ENCODE measurements around the gene LTO1. TPM values are rescaled to one million over a fixed set of nuclear protein-coding genes. Genes with fewer than 3 reads are reported as not detected.
"Not testable (repeated sequence)": the region's sequence is repeated elsewhere in the genome, so short reads cannot be mapped to it uniquely, and the experiment has no call there.

Gene LTO1
- polyA plus RNA-seq, 1 donor: 19.9 TPM

DNA sequence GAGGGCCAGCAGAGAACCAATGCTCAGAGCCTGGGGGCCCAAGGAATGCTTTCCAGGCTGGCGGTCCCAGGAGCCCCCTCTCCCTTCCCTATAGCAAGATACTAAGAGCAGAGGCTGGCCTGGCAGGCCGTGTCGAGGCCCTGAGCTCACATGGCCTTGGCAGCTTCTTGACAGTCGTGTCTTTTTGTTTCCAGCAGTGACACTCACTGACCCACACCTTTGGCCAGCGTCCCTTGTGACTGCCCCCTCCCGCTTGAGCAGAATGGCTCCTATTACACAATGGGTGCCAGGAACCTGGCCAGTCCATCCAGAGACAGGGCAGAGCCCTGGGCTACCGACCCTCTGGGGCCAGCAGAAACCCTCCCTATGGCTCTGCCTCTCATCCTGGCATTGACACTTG lies 40.6 kb downstream of the LTO1 start:
- no peak for DNase-seq (ENCODE audit: low read depth)

DNA sequence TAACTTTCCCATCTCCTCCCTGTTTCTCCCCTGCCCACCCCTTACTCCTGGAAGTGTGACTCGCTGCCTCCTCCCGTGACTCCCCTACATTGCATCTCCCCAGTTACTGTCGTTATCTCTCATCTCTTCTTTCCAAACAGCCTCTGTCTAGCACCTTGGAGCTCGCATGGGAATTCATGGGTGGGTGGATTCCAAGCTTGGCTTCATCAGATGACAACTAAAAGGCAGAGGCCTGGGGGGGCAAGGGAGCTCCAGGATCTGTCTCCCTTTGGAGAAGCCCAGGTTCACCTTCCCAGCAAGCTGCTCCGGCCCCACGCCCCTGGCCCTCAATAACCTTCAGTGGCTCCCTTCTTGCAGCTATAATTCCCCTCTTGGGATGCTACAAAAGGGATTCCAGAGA lies 41.1 kb downstream of the LTO1 start:
- DNase-seq (ENCODE audit: low read depth): no peak

DNA sequence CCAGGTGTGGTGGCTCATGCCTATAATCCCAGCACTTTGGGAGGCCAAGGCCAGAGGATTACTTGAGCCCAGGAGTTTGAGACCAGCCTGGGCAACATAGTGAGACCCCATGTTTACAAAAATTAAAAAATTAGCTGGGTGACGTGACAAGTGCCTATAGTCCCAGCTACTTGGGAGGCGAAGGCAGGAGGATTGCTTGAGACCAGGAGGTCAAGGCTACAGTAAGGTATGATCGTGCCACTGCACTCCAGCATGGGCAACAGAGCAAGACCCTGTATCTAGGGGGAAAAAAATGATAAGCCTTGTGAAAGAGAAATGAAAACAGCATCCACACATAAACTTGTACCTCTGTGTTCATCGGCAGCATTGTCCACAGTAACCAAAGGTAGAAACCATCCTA lies 42.3 kb downstream of the LTO1 start:
- no peak for DNase-seq (ENCODE audit: low read depth)

DNA sequence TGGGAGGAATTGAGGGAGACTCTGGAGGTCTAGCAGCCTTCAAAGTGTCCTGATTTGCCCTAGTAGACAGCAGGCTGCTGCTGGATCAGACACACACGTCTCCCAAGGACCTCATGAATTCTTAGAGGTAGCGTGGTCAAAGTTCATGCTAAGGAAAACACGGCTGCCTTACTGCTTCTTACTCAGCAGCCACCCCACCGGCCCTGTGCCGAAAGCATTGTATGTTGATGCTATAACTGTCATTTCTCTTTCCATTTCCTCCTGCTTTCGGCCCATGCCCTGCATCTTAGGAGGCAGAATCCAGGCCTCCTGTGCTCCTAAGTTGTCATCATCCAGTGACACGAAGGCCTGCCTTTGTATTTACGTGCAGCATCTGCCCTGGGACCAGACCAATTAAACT lies 44.7 kb downstream of the LTO1 start:
- no peak for DNase-seq (ENCODE audit: low read depth)

DNA sequence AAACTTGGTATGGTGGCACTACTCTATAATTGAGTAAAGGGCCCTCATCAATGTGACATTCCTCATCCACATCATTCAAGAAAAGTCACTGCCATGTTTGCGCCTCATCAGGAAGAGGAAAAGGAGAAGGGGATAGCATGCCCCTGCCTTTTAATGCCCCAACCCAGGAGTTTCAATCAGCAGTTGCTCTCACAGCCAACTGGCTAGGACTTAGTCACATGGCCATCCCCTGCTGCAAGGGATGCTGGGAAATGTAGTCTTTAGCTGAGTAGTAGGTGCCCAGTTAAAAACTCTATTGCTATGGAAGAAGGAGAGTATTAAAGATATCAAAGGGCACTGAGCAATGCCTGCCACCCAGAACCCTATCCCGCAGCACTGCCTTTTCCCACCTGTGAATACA lies 45.1 kb downstream of the LTO1 start:
- no peak for DNase-seq (ENCODE audit: low read depth)

DNA sequence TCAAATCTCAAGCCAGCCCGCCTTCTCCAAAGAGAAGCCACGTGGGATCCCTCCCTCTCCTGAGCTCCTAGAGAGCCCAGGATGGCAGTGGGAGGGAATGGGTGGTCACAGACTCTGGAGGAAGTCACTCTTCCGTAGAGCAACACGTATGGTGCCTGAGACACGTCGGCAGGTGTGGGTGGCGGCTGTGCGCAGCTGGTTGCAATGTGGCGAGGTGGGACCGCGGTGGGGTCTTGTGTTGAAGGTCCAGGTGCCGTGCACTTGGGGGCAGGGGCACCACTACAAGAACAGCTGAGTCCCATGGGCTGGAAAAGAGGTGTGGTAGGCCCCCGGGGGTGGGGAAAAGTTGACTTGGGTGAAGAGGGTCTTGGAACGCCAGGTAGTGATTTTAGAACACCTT lies 47.6 kb downstream of the LTO1 start:
- no peak for DNase-seq (ENCODE audit: low read depth)

DNA sequence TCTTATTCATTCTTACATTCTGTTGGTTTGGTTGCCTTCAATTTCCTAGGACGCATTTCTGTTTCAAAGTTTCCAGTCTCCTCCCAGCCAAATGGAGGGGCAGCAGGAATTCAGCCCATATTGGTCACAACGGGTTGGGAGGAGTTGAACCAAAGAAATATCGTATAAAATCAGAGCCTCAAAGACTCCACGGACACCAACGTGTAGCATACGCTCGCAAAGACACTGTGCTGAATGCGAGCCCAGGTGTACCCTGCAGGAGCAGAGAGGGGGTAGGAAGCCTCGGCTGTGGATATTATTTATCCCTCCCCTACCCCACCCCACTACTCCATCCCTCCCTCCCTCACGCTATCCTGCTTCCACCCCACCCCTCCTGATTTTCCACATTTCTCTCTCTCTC lies 49.7 kb downstream of the LTO1 start:
- DNase-seq (ENCODE audit: low read depth): no peak

DNA sequence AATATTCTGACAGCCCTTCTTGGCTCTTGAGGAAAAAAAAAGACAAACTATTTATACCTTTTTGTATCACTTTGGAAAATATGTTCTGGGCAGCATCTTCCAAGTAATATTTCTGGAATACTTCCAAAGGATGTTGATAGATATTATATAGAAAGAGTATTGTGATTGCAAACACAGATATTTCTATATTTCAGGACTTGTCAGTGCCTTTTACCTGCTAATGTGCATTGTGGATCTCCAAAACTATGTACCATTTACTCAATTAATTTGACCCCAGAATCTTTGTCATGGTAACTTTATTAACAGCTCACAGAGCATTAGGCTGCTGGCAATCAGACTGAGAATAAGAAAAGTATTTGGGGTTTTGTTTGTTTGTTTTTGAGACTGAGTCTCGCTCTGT lies 50.9 kb downstream of the LTO1 start:
- DNase-seq (ENCODE audit: low read depth): no peak

DNA sequence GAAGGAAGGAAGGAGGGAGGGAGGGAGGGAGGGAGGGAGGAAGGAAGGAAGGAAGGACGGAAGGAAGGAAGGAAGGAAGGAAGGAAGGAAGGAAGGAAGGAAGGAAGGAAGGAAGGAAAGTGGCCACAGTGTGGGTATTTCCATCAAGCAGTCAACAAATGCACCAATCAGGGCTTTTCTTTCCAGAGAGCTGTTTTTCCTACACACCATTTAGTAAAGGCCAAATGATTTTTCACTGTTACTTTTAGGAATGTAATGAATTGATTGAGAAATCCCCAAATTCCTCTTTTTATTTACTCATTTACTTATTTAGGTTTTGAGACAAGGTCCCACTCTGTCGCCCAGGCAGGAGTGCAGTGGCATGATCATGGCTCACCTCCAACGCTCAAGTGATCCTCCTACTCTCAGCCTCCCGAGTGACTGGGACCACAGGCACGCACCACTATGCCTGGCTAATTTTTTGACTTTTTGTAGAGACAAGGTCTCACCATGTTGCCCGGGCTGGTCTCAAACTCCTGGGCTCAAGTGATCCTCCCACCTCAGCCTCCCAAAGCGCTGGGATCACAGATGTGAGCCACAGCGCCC lies 53.0 kb downstream of the LTO1 start:
- DNase-seq (ENCODE audit: low read depth): not testable (repeated sequence)

DNA sequence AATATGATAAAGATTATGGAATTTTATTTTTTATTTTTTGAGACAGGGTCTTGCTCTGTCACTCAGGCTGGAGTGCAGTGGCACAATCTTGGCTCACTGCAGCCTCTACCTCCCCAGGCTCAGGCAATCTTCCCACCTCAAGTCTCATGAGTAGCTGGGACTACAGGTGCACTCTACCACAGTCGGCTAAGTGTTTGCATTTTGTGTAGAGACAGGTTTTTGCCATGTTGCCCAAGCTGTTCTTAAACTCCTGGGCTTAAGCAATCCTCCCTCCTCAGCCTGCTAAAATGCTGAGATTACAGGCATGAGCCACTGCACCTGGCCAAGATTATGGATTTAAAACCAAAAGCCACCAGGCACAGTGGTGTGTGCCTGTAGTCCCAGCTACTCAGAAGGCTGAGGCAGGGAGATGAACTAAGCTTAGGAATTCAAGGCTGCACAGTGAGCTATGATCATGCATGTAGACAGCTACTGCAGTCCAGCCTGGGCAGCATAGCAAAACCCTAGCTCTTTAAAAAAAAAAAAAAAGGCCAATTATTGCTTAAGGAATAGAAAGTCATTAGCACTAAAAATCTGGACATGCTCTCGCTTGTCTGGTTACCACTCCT lies 54.4 kb downstream of the LTO1 start:
- DNase-seq (ENCODE audit: low read depth): no peak

DNA sequence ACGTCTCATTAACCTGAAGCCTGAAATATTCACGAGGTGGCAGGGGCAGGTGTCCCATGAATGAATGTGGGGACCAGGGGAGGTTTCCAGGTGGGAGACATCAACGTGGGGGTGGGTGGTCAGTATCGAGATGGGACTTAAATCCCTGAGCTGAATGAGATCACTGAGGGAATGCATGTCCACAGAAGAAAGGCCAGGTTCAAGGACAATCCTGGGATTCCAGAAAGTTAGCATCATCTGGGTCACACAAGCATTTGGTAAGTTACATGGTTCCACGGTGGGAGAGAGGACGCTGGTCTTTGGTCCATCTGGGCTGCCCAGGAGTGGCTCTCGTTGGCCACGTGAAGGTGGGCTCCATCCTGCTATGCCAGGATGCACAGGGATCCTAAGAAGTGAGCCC lies 56.9 kb downstream of the LTO1 start:
- no peak for DNase-seq (ENCODE audit: low read depth)

DNA sequence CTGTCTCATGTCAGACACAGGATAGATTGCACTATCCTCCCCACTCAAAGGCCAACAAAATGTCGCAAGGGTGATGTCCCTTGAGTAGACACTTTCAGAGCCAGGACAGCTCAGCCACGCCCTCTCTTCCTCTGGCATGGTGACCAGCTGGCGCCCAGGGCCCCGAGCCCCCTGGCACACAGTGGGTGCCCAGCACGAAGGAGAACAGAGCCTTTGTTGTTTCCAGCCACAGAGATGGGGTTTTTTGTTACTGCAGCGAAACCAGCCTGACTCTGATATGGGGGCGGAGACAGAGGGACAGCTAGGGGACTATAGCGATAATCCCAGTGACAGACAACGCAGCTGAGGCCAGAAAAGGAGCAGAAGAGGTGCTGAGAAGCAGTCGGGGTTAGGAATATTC lies 57.5 kb downstream of the LTO1 start:
- DNase-seq (ENCODE audit: low read depth): no peak

DNA sequence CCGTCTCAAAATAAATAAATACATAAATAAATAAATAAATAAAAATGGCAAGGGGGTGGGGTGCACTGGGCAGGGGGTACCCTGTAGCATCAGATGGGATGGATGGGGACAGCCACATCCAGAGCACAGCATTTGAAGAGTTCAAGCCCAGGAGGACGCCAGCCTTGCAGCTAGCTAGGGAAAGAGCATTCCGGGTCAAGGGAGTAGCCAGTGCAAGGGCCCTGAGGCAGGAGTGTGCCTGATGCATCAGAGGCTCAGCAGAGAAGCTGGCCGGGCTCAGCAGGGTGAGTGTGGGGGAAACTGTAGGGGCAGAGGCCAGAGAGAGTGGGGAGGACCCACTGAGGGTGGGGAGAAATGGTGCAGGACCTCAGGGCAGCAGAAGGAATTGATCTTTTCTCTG lies 57.9 kb downstream of the LTO1 start:
- DNase-seq (ENCODE audit: low read depth): no peak

Other genes starting within 250 kb of the LTO1 start
- gene LINC01488, start 193.7 kb downstream of the LTO1 start, polyA plus RNA-seq (ENCODE audit: insufficient read length): 0.08 TPM
- gene CCND1, start 34.2 kb downstream of the LTO1 start, polyA plus RNA-seq (ENCODE audit: insufficient read length): 72.4 TPM
- 0.53 TPM for gene FGF19, start 28.7 kb upstream of the LTO1 start, polyA plus RNA-seq (ENCODE audit: insufficient read length)
- 12.0 TPM for gene FGF4, start 100.0 kb upstream of the LTO1 start, polyA plus RNA-seq (ENCODE audit: insufficient read length)
- not detected for gene FGF3, start 144.1 kb upstream of the LTO1 start, polyA plus RNA-seq (ENCODE audit: insufficient read length)

Data from forelimb muscle (tissue), 1 donor.